ENCODE data around the gene TBL1X.

DNA sequence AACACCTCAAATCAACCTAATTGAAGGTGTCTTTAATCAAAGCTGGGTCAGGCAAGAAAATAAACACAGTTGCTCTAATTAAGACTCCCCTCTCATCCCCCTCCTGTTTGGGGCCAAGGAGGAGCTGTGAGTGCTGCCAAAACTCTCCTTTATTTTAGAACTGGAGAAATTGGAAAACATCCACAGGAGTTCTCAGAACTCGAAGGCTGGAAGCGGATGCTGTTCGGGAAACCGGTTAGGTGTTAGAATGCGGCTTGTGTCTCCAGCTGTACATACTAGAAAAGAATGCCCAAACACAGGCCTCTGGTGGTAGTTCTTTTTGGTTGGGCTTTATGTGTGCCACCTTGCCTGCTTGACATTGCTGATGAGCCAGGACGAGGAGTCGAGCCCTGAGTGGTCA is 182.6 kb downstream of the TBL1X start:
- TF ChIP-seq CEBPB (IDR thresholded peaks at IDR 0.05; ENCODE audit: borderline replicate concordance in 1 of 2, low read depth in 2 of 2, low read length in 2 of 2) = no peak
- no peak for TF ChIP-seq EZH2 (IDR thresholded peaks at IDR 0.05; ENCODE audit: borderline replicate concordance, control insufficient read depth, low read depth, low read length)
- TF ChIP-seq SREBF2 (IDR thresholded peaks at IDR 0.05; ENCODE audit: low read length) = no peak
- TF ChIP-seq CBX3 (IDR thresholded peaks at IDR 0.05; ENCODE audit: borderline replicate concordance, low read depth) = no peak
- TF ChIP-seq, protein P1, sequence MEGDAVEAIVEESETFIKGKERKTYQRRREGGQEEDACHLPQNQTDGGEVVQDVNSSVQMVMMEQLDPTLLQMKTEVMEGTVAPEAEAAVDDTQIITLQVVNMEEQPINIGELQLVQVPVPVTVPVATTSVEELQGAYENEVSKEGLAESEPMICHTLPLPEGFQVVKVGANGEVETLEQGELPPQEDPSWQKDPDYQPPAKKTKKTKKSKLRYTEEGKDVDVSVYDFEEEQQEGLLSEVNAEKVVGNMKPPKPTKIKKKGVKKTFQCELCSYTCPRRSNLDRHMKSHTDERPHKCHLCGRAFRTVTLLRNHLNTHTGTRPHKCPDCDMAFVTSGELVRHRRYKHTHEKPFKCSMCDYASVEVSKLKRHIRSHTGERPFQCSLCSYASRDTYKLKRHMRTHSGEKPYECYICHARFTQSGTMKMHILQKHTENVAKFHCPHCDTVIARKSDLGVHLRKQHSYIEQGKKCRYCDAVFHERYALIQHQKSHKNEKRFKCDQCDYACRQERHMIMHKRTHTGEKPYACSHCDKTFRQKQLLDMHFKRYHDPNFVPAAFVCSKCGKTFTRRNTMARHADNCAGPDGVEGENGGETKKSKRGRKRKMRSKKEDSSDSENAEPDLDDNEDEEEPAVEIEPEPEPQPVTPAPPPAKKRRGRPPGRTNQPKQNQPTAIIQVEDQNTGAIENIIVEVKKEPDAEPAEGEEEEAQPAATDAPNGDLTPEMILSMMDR (IDR thresholded peaks at IDR 0.05 in 2 of 3, conservative IDR thresholded peaks at IDR 0.05 in 1 of 3; ENCODE audit: control insufficient read depth in 2 of 3, extremely low read depth in 1 of 3, insufficient read depth in 1 of 3, low read depth in 3 of 3, low read length in 3 of 3) = no peak

Data from GM12878 (cell line).